ENCODE measurements around the gene SETBP1. TPM values are rescaled to one million over a fixed set of nuclear protein-coding genes. Genes with fewer than 3 reads are reported as not detected.

Gene SETBP1
- total RNA-seq, 2 experiments from 2014 or later = 0.74 to 1.4 TPM

DNA sequence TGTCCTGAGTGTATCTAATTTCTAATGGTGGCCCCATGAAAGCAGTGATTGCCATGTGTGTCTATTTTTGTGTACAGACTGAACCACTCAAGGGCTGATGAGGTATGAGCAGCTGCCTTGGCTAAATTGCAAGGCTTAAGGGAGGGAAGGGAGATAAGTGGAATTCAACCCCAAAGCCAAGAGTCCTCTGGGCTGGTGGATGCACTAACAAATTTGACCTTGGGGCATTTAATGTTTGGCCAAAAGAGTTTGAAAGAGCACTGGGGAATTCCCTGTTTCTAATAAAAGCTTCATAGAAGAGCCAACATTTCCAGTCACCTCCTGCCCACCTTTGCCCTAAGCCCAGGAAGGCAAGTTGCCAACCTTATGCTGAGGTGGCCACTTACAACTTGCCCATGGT lies 172.1 kb downstream of the SETBP1 start:
- Mint-ChIP-seq H3K36me3 (ENCODE audit: low read depth) (no peaks in the 10 kb centered on the region), H3K27me3 (ENCODE audit: low read depth) (peaks cover 11% of the 10 kb centered on the region), H3K27ac (no peak overlapping the region), H3K4me3 (no peak overlapping the region), H3K4me1 (ENCODE audit: low read depth) (no peaks in the 10 kb centered on the region), H3K9me3 (no peaks in the 10 kb centered on the region)
- no peak for DNase-seq
- CTCF ChIA-PET = no interaction called here
- intact Hi-C loops (cut with micrococcal nuclease) = no loop called here

DNA sequence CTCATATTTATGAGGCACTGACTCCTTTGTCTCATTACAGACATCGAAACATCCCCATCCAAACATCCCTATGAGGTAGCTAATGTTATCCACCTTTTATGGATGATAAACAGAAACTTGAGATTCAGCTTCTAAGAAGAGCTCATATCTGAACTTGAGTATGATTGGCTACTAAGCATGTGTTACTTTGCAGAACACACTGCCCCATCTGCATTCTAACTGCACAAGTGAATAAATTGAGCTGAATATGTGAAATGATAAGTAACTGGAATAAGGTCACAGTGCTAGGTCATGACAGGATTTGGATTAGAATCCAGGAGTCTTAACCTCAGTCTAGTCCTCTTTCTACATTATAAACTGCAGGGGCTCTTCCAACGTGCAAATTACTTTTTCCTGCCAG lies 172.7 kb downstream of the SETBP1 start:
- Mint-ChIP-seq H3K27ac (no peak overlapping the region), H3K4me1 (ENCODE audit: low read depth) (no peaks in the 10 kb centered on the region), H3K27me3 (ENCODE audit: low read depth) (peaks cover 12% of the 10 kb centered on the region), H3K9me3 (no peaks in the 10 kb centered on the region), H3K4me3 (no peak overlapping the region), H3K36me3 (ENCODE audit: low read depth) (no peaks in the 10 kb centered on the region)
- CTCF ChIA-PET = no interaction called here
- intact Hi-C loops (cut with micrococcal nuclease) = no loop called here
- DNase-seq = no peak

DNA sequence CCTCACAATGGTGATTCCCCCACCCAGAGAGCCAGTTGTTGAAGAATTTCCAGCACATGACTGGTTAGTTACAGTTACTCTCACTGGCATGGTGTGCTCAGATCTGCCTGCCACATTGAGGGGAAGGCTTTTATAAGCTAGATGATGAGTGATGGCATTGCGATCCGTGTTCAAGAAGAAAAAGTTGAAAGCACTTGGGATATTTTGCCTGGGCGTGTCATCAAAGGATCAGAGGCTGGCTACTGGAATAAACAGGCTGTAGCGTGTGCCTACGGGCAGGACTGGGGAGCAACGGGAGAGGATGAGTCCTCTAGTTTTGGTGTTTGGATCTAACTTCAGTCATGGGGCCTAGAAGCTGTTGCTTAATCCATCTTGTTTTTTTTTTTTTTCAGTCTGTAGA lies 175.0 kb downstream of the SETBP1 start:
- Mint-ChIP-seq H3K4me1 (ENCODE audit: low read depth) (no peaks in the 10 kb centered on the region), H3K36me3 (ENCODE audit: low read depth) (no peaks in the 10 kb centered on the region), H3K27me3 (ENCODE audit: low read depth) (peaks cover 14% of the 10 kb centered on the region), H3K27ac (no peak overlapping the region), H3K4me3 (no peak overlapping the region), H3K9me3 (no peaks in the 10 kb centered on the region)
- CTCF ChIA-PET = interaction anchor here (0.5 kb wide), 1 partner anchor 397 kb away, joined by 3 read pairs; no protein-coding TSS in a partner anchor
- intact Hi-C loops (cut with micrococcal nuclease) = no loop called here
- no peak for DNase-seq

DNA sequence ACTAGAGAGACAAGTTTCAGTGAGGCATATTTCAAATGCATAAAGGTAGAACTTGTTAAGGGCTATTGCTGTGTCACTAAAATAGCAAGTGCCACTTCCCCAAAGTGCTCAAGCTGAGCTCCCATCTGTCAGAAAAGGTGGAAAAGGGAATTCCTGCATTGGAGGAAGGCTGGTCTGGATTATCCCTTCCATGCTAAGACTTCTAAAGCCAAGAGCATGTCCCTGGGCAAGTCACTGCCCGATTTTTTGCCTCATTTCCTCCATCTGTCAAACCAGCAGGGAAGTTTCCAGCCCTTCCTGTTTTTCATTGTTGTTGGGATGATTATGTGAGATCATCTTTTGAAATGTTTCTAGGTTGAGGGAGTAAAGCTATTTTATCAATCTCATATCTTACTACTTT lies 175.5 kb downstream of the SETBP1 start:
- Mint-ChIP-seq H3K9me3 (no peaks in the 10 kb centered on the region), H3K4me3 (no peak overlapping the region), H3K4me1 (ENCODE audit: low read depth) (no peaks in the 10 kb centered on the region), H3K27ac (no peak overlapping the region), H3K36me3 (ENCODE audit: low read depth) (no peaks in the 10 kb centered on the region), H3K27me3 (ENCODE audit: low read depth) (peaks cover 14% of the 10 kb centered on the region)
- intact Hi-C loops (cut with micrococcal nuclease) = no loop called here
- no peak for DNase-seq
- CTCF ChIA-PET = interaction anchor here (0.5 kb wide), 1 partner anchor 396 kb away, joined by 3 read pairs; no protein-coding TSS in a partner anchor

DNA sequence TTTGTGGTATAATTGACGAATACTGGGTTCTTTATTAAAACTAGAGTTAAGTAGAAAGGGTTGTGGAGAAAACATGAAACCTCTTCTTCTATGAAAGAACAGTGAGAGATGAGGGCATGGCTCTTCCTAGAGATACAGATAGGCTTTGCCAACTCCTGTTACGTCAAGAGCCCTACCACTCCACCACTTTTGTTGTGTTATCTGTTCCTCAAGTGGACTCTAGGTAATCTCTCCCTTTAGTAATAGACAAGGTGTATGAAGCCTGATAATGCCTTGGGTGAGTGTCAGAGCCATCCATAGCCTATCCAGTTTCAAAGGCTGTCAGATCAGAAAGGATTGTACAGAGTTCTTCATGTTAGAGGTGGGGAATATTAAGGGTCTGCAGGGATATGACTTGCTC lies 176.4 kb downstream of the SETBP1 start:
- intact Hi-C loops (cut with micrococcal nuclease) = no loop called here
- no peak for DNase-seq
- H3K27me3 Mint-ChIP-seq (ENCODE audit: low read depth) = peaks cover 14% of the 10 kb centered on the region
- CTCF ChIA-PET = no interaction called here
- no peaks in the 10 kb centered on the region for H3K4me1 Mint-ChIP-seq (ENCODE audit: low read depth)
- no peak overlapping the region for H3K27ac Mint-ChIP-seq
- no peaks in the 10 kb centered on the region for H3K36me3 Mint-ChIP-seq (ENCODE audit: low read depth)
- H3K4me3 Mint-ChIP-seq = no peak overlapping the region
- H3K9me3 Mint-ChIP-seq = no peaks in the 10 kb centered on the region

DNA sequence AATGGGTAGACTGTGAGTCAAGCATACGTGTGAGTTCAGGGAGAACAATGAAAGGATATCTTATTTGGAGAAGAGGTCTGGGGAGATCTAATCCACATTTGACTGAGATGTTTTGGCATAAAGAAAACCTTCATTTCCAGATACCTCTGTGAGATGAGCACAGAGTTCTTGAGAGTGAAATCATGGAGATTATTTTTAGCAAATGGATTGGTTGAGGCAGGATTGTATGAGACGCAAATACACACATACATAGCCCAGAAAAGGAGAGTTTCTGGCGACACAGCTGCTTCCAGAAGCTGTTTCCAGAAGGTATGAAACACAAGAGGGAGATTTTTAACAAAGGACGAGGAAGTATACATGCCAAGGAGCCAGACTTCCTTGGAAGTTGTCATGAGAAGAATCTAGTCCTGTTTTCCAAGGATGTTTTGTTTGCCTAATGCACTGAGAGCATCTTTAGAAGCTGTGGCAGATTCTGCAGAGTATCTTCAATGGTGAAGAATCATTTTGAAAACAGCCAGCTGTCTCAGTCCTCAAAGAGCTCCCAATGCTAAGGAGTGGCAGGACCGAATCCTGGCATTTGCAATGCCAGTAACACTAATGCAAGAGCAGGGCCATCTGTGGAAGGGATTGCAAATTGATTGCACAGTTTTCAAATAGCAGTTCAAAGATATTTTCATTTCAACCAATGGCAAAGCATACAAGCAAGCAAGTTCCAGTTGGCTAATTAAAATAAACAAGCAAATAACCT lies 177.2 kb downstream of the SETBP1 start:
- Mint-ChIP-seq H3K27ac (no peak overlapping the region), H3K9me3 (no peaks in the 10 kb centered on the region), H3K27me3 (ENCODE audit: low read depth) (peaks cover 16% of the 10 kb centered on the region), H3K4me3 (no peak overlapping the region), H3K36me3 (ENCODE audit: low read depth) (no peaks in the 10 kb centered on the region), H3K4me1 (ENCODE audit: low read depth) (no peaks in the 10 kb centered on the region)
- CTCF ChIA-PET = no interaction called here
- DNase-seq = no peak
- intact Hi-C loops (cut with micrococcal nuclease) = no loop called here

DNA sequence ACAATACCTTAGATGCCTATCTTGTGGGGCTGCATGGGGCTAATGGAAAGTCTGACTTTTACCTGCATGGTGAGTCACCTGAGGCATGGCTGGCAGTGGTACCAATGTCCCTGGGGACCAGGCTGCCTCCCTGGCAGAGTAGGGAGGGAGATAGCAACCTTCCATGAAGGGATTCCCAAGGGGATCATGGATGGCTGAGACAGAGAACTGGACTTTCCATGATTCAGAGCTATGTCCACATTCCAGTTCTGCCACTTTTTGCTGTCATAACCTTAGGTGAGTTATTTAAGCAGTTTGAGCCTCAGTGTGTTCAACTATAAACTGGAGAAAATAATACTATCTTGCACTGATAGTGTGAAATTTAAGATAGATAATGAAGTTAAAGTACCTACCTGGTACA lies 178.6 kb downstream of the SETBP1 start:
- Mint-ChIP-seq H3K27me3 (ENCODE audit: low read depth) (peaks cover 17% of the 10 kb centered on the region), H3K4me1 (ENCODE audit: low read depth) (no peaks in the 10 kb centered on the region), H3K36me3 (ENCODE audit: low read depth) (no peaks in the 10 kb centered on the region), H3K9me3 (no peaks in the 10 kb centered on the region), H3K27ac (no peak overlapping the region), H3K4me3 (no peak overlapping the region)
- CTCF ChIA-PET = no interaction called here
- DNase-seq = no peak
- intact Hi-C loops (cut with micrococcal nuclease) = no loop called here

DNA sequence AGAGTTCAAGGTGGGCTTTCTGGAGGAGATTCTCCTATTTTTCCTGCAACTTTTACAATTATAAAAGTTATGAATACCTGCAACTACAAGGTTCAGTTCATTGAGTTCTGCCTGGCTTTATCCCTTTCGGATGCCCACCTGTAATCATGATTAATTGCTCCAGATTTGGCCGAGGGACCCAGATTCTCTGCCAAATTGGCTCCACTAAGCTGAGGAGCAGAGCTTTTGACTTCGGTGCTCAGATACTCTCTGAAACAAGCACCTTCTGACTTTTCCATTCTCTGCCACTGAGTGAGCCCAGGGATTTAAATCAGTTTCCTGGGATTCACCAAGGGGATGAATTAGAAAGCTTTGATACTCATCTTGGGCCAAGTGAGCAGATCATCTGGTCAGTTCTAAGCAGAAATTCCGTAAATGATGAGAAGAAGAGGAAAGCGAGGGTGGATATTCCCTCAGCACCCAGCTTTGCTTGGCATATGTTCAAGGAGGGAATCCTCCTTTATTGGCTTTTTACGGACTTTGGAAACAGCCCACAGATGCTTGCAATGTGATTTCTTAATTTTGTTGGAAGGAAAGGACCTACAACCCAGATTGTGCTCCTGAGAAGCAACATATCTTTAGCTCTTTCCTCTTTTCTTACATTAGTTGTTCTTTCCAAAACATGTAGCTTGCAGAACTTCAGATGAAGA lies 179.2 kb downstream of the SETBP1 start:
- Mint-ChIP-seq H3K27ac (no peak overlapping the region), H3K4me3 (no peak overlapping the region), H3K27me3 (ENCODE audit: low read depth) (peaks cover 17% of the 10 kb centered on the region), H3K36me3 (ENCODE audit: low read depth) (no peaks in the 10 kb centered on the region), H3K4me1 (ENCODE audit: low read depth) (no peaks in the 10 kb centered on the region), H3K9me3 (no peaks in the 10 kb centered on the region)
- intact Hi-C loops (cut with micrococcal nuclease) = no loop called here
- CTCF ChIA-PET = no interaction called here
- DNase-seq = no peak

DNA sequence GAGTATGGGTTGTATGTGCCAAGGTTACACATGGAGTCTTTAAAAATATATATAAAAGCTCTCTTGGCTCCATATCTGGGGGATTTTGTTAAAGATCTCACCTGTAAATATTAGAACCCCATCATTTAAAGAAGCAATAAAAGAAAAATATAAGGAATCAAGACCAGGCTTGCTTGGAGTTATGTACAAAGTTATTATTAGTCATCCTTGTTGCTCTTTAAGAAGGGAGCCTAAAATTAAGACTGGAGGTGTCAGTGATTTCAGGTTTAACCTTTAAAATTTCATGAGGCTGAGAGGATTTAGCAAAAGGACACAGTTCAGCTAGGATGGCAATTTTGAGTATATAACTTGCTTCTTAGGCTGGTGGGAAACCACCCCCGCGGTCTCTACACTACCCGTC lies 181.4 kb downstream of the SETBP1 start:
- no peak overlapping the region for H3K4me3 Mint-ChIP-seq
- intact Hi-C loops (cut with micrococcal nuclease) = no loop called here
- peaks cover 12% of the 10 kb centered on the region for H3K27me3 Mint-ChIP-seq (ENCODE audit: low read depth)
- CTCF ChIA-PET = no interaction called here
- no peak overlapping the region for H3K27ac Mint-ChIP-seq
- no peak for DNase-seq
- no peaks in the 10 kb centered on the region for H3K36me3 Mint-ChIP-seq (ENCODE audit: low read depth)
- no peaks in the 10 kb centered on the region for H3K4me1 Mint-ChIP-seq (ENCODE audit: low read depth)
- no peaks in the 10 kb centered on the region for H3K9me3 Mint-ChIP-seq

DNA sequence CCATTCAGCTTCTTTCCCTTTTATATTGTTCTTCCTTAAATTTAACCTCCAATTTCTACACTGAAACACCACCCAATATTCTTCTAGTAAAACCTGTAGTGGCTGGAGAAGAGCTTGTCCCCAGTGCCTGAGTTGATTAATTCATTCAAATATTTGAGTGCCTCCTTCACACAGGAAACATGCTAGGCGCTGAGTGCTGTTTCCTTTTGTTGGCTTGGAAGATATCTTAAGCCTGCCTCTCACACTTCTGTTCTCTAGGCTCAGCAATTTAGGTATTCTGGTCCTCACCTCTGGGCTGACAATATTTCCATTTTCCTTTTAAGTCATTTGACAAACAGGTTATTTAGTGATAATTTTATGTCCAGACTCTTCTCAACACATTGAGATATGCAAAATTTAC lies 185.4 kb downstream of the SETBP1 start:
- no peaks in the 10 kb centered on the region for H3K9me3 Mint-ChIP-seq
- CTCF ChIA-PET = interaction anchor here (0.6 kb wide), 1 partner anchor 76 kb away, joined by 3 read pairs; no protein-coding TSS in a partner anchor

DNA sequence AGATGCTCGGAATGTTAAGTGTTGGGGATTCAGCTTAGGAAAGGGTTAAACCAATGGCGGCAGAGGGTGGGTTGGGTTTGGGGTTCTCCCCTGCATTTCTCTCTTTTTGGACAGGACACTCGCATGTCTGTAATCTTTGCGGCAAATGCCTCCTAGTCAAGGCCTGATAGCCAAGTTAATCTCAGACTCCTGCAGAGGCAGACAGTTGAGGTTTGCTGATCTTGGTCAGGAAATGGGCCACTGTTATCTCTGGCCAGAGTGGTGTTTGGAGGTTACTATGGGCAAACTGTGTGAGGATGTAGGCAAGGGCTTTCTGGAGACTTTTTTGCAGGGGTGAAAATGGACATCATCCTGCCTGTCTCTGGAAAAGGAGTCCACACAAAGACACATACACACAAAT lies 188.8 kb downstream of the SETBP1 start:
- CTCF ChIA-PET = no interaction called here
- H3K36me3 Mint-ChIP-seq (ENCODE audit: low read depth) = no peaks in the 10 kb centered on the region
- peaks cover 10% of the 10 kb centered on the region for H3K27me3 Mint-ChIP-seq (ENCODE audit: low read depth)
- H3K9me3 Mint-ChIP-seq = no peaks in the 10 kb centered on the region
- no peak for DNase-seq
- no peak overlapping the region for H3K4me3 Mint-ChIP-seq
- intact Hi-C loops (cut with micrococcal nuclease) = no loop called here
- no peak overlapping the region for H3K27ac Mint-ChIP-seq
- H3K4me1 Mint-ChIP-seq (ENCODE audit: low read depth) = peaks cover 2% of the 10 kb centered on the region

More for the DNA sequence above, 185.4 kb downstream of the SETBP1 start:
- Mint-ChIP-seq H3K4me1 (ENCODE audit: low read depth) (no peaks in the 10 kb centered on the region), H3K27ac (no peak overlapping the region), H3K36me3 (ENCODE audit: low read depth) (no peaks in the 10 kb centered on the region), H3K27me3 (ENCODE audit: low read depth) (peaks cover 9% of the 10 kb centered on the region), H3K4me3 (no peak overlapping the region)
- intact Hi-C loops (cut with micrococcal nuclease) = no loop called here
- DNase-seq = no peak

DNA sequence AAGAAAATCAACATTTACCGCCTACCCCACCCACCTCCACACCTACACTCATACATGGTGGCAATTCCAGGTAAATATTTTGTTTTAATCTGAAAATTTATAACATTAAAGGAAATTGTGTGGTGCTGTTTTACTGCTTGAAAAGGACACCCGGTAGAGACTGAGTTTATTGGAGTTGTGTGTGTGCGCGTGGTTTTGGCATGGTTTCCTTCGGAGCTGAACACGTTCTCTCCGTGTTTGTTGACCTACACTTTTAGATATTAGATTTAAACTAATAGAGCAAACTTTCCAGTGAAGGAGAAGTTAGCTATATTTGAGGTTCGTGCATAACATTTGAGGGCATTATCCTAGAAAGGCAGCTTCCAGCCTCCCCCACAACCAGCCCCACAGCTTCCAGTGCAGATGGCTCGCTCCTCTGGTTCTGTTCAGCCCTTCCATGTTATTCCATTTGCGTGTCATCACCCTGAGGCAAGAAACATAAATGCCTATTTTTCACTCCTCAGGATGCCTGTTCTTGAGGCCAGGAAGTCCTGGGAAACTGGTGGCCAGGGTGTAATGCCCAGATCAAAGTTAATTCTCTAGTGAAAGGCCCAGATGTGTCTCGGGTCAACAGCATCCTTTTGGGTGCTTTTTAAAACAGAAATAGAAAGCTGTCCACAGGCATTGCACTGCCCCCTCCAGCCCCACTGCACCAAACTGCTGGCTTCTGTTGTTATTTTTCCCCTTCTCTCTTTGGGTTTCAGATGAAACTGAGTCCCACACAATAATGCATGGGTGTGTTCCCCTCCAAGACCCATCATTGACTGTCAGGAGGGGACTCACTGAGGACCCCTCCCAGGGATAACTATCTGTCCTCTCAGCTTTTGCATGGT lies 190.2 kb downstream of the SETBP1 start:
- Mint-ChIP-seq H3K36me3 (ENCODE audit: low read depth) (no peaks in the 10 kb centered on the region), H3K27ac (no peak overlapping the region), H3K4me3 (no peak overlapping the region), H3K9me3 (no peaks in the 10 kb centered on the region), H3K27me3 (ENCODE audit: low read depth) (peaks cover 13% of the 10 kb centered on the region), H3K4me1 (ENCODE audit: low read depth) (peaks cover 2% of the 10 kb centered on the region)
- intact Hi-C loops (cut with micrococcal nuclease) = no loop called here
- no peak for DNase-seq
- CTCF ChIA-PET = no interaction called here

All from activated naive CD4-positive, alpha-beta T cell treated with anti-CD3 and anti-CD28 coated beads for 36 hours (primary cell).